Measurements from ENCODE around the gene FBXO2. TPM values are rescaled to one million over a fixed set of nuclear protein-coding genes. Genes with fewer than 3 reads are reported as not detected.

FBXO2 gene
- total and polyA plus RNA-seq, 11 donors = 0.83 to 7.5 (median 2.5) TPM

- DNase-seq (no peak), ATAC-seq (no peak)
- H3K27me3 ChIP-seq = peaks cover 0 to 57% (median 13%) of the 10 kb centered on the region in 9 donors
- no peaks in the 10 kb centered on the region for H3K9me3 ChIP-seq
- no peak overlapping the region for H3K4me3 ChIP-seq
- no peaks in the 10 kb centered on the region for H3K36me3 ChIP-seq
- TF ChIP-seq CTCF (IDR thresholded peaks at IDR 0.05) = no peak
- no peaks in the 10 kb centered on the region for H3K4me1 ChIP-seq
- H3K27ac ChIP-seq = no peak overlapping the region
- WGBS, 4 donors = 53 to 55% (median 54%) methylated on average over 10 to 15 of the region's 15 CpGs
- intact Hi-C loops (cut with DNase I) = loop anchor here in 2 of 10 donors (10.0 kb wide), 2 partner anchors 145 to 155 kb away; partner anchors contain the start of gene DISP3 (in 1 of the 2)
Observed at GRCh38 chr1:11629184-11630016, 24.8 kb downstream of the FBXO2 start.

GRCh38 chr1:11628767-11629166 lies 25.5 kb downstream of the FBXO2 start:
- WGBS, 4 donors = 94 to 95% (median 95%) methylated on average over 7 of the region's 7 CpGs
- no peaks in the 10 kb centered on the region for H3K4me1 ChIP-seq
- intact Hi-C loops (cut with DNase I) = loop anchor here in 1 of 10 donors (10.0 kb wide), 1 partner anchor 154 kb away; the partner anchor contains the start of gene DISP3
- H3K9me3 ChIP-seq = no peaks in the 10 kb centered on the region
- no peak overlapping the region for H3K4me3 ChIP-seq
- peaks cover 0 to 51% (median 11%) of the 10 kb centered on the region in 9 donors for H3K27me3 ChIP-seq
- no peaks in the 10 kb centered on the region for H3K36me3 ChIP-seq
- no peak for TF ChIP-seq CTCF (IDR thresholded peaks at IDR 0.05)
- no peak for TF ChIP-seq POLR2A (IDR thresholded peaks at IDR 0.05)
- no peak overlapping the region for H3K27ac ChIP-seq
- ATAC-seq = no peak
- no peak for DNase-seq

- H3K36me3 ChIP-seq = no peaks in the 10 kb centered on the region
- WGBS, 4 donors = 66 to 80% (median 72%) methylated on average over 3 of the region's 3 CpGs
- no peak overlapping the region for H3K27ac ChIP-seq
Observed at GRCh38 chr1:11626551-11626950, 27.7 kb downstream of the FBXO2 start.

More at GRCh38 chr1:11626551-11626950, 27.7 kb downstream of the FBXO2 start:
- Histone ChIP-seq H3K4me3 (no peak overlapping the region), H3K9me3 (no peaks in the 10 kb centered on the region), H3K27me3 (peaks cover 0 to 49% (median 8%) of the 10 kb centered on the region in 9 donors), H3K4me1 (no peaks in the 10 kb centered on the region)
- TF ChIP-seq POLR2A (IDR thresholded peaks at IDR 0.05) = no peak
- no peak for TF ChIP-seq CTCF (IDR thresholded peaks at IDR 0.05)
- ATAC-seq (no peak), DNase-seq (no peak)
- intact Hi-C loops (cut with DNase I) = loop anchor here in 1 of 10 donors (10.0 kb wide), 1 partner anchor 152 kb away; the partner anchor contains the start of gene DISP3

Data from heart left ventricle (tissue), 16 donors.